GM18951 (cell line): ENCODE measurements around the gene DMD.

ENCODE experiments used
- POLR2A ChIP-seq: IDR thresholded peaks from 4 replicates; pipeline ENCODE4 v1.6.1; 2011; ENCODE audit warnings: mild to moderate bottlenecking; ENCODE audit not compliant: insufficient read length, insufficient read depth; ENCODE audit errors: extremely low read depth
- in situ Hi-C: fragments of 300-500 bp; cut with MboI; formaldehyde crosslinking; loops from one replicate; pipeline ENCODE4 v1.12.0; 2022; ENCODE audit warnings: low sequenced_read_pairs, mixed read lengths, inconsistent platforms; ENCODE audit not compliant: unreplicated experiment

DMD gene

DNA sequence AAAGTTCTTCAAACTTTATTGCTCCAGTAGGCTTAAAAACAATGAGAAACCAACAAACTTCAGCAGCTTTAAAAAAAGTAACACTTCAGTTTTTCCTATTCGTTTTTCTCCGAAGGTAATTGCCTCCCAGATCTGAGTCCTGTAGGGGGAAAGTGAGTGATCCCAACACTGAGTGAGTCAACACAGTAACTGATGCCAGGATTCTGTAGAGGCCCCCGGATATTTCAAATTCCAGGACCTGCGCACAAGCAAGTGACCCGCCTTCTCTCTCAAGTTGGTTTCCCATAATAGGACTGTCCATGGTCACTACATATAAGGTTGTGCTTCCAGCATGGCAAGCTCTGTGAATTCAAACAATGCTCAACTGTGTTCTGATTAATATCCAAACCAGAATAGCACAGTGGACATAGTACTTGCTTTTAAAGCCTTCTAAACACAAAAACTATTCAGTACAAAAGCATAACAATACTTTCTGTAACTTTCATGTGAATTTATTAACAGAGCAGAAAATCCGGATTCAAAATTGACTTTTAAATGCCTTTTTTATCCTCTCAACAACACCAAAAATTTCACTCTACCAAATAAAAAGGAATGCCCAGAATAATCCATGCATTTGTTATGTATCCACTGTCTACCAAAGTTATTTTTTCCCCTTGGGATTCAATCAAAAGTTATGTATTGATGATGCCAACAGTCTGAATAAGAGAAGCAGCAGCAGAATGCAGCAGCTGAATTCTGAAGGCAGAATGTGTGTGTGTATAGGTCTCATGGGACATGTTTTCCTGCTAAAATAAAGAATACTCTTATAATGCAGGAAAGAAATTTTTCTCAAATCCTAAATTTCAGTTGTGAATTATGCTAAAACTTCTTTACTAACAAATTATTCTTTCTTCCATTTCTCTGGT lies at the start of gene DMD:
TSS of gene DMD (minus strand) at position 194 of the 905 bp plus-strand sequence. CDS start 237 bp downstream, outside the sequence.
- in situ Hi-C loops = no loop called here

DNA sequence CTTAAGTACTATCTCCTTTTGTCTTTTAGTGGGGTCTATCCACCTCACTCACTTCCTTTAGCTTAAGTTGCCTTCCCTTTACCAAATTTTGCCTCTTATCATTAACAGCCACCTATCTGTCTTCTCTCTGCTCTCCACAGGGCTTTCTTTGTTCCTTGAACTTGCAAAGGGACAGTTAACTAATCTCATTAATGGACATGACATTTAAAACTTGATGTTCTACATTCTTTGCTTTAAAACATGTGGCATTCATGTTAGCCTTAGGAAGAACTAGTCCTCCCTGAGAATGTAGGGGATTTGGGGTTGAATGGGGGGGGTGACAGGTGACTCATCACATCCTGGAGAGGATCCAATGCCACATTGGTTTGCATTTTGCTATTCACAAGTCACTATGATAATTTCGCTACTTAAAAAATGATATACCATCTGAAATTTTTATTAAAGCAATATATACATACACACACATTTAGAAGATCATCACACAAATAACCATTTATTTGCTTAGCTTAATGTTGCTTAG lies 41.0 kb upstream of the DMD start:
- in situ Hi-C loops = no loop called here
- TF ChIP-seq POLR2A = no peak

More for the DNA sequence above, at the start of gene DMD:
- TF ChIP-seq POLR2A = no peak

DNA sequence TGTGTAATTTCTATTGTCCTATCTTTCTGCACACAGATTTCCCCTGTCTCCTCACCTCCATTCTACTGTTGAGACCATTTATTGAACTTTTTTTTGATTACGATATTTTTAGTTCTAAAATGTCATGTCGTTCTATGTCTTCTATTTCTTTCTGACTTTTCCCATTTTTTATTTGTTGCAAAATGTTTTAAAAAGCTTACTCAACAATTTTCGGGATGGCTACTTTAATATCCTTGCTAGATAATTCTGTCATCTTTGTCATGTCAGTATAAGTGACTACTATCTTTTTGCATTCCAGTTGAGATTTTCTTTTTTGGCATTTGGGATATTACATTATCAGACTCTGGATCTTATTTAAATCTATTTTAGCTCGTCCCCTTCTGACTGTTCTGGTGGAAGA lies 7.5 kb upstream of the DMD start:
- in situ Hi-C loops = no loop called here

DNA sequence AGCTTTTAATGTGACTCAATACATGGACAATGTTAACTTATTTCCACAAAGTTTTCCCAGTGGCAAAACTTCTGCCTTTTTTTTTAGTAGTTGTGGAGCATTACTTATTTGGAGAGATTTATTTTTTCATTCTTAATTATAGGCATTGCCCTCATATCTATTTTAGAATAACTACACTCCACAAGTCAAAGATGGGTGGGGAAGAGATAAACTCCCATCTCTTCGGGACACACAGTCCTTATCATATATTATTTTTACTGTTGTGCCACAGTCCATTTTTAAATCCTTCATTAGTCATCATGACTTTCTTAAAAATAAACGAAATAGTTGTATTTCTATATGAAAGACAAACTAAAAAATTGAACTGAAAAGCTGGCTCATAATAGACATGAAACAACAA lies 1.2 kb downstream of the DMD start:
- in situ Hi-C loops = no loop called here
- no peak for TF ChIP-seq POLR2A

More for the DNA sequence above, 7.5 kb upstream of the DMD start:
- TF ChIP-seq POLR2A = no peak

DNA sequence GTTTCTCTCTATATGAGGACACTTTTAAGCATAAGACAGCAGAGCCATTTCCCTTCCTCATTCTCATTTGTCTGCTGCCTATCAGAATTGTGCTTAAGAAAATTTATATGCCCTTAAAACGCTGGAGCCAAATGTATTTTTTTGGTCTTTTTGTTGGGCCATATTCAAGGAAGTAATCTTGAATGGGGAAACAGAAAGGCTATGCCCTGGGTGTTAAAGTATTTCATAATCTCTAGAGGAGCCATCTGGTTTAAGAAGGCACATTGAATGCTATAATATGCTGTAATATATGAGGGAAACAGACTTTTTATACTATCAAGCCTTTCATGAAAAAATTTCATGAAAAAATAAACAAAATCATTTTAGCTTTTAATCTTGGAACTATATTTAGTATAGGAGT lies 4.3 kb downstream of the DMD start:
- in situ Hi-C loops = no loop called here
- no peak for TF ChIP-seq POLR2A

DNA sequence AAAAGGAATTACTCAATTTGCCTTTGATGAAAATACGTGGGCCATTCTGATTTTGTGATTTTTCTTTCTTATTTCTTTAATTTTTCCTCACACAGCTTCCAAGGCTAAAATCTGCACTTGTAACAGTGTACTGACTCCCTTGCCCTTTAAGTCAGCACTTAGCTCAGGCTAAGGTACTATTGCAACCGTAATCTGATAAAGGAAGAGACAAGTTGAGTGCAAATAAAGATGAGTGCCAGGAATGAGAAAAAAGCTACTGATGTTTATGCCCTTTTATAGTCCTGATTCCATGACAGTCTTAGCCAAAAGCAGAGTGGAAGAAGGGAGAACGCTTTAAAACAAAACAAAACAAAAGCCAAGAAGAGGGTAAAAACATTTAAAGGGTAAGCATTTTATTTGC lies 6.0 kb downstream of the DMD start:
- in situ Hi-C loops = no loop called here
- TF ChIP-seq POLR2A = no peak

DNA sequence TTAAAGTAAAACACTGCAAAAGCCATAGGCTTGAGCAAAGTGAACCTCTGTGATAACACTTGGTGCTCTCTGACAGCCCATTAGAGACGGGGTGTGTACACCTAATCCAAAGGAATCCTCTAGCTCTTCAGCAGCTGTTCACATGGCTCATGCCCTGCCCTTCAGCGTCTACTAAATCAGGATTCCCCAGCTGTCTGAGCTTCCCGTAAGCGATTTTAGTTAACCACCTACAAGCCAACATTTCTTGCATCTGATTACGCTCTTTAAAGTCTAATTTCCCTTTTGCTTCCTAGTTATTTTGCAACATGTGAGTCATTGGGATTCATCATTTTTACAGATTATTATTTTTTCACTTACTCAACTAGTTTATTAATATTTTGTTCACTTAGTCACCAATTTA lies 6.5 kb downstream of the DMD start:
- TF ChIP-seq POLR2A = no peak
- in situ Hi-C loops = no loop called here

DNA sequence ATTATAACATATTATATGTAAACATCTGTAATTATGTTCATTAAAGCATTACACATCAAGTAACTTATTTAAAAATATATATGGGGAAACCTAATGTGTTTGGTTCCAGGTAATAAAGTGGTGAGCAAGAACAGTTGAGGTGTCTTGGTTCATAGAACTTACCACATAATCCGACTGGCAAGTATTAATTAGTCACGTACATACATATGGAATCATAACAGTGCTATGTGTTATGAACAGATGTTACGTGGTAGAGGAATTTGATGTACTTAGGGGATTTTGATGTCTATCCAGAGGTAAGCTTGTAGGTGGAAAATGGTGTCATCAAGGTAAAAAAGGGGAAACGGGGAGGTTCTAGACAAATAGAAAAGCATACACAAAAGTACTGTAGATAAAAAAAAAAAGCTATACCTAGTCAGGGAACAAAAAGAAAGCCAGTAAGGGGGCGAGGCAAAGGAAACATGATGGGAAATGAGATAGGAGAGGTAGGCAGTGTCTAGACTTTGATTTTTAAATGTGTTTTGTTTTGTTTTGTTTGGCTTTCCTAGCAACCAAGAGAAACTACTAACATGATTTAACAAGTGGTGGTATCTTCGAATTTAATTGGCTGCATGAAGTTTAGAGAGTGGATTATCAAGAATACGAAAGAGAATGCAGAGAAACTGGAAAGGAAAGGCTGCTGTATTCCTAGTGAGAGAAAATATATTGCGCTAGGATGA lies 12.6 kb downstream of the DMD start:
- TF ChIP-seq POLR2A = no peak
- in situ Hi-C loops = no loop called here

DNA sequence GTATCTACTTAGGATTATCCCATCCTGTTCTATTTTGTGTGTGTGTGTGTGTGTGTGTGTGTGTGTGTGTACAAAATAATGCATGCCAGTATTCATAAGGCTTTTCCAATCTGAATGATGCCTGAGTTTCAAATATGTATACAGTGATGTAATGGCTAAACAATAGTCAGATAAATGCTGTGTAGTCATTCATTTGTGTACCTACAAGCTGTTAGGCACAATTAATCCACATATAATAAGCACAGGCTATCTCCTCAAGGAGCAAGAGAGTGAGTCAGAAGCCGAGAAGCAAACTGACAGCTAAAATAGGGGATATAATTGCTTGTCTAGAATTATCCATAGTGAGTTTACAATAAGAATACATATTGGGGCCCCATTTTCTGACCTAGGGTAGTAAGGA lies 15.7 kb downstream of the DMD start:
- TF ChIP-seq POLR2A = no peak

DNA sequence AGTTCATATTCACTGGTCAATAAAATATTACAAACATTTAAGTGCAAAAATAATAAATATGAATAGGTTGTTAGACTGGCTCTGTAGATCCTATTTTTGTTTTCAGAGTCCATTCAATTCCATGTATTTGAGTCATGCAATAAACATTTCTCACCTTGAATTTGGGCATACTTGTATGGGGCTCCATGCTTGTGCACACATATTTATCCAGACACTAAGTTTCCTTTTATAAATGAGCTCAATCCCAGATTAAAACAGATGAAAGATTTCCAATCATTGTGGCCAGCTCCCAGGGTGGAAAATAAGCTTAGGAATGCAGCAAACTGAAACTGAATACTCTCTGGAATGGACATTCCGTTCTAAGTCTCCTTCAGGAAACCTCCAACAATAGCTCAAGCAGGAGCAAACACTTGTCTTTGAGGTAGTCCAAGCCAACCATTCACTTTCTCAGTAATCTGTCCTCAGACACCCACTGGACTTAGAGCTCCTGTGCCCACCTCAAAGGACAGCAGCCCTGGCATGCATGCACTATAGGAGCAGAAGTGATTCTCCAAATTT lies 16.4 kb downstream of the DMD start:
- in situ Hi-C loops = no loop called here
- TF ChIP-seq POLR2A = no peak

More for the DNA sequence above, 15.7 kb downstream of the DMD start:
- in situ Hi-C loops = no loop called here

DNA sequence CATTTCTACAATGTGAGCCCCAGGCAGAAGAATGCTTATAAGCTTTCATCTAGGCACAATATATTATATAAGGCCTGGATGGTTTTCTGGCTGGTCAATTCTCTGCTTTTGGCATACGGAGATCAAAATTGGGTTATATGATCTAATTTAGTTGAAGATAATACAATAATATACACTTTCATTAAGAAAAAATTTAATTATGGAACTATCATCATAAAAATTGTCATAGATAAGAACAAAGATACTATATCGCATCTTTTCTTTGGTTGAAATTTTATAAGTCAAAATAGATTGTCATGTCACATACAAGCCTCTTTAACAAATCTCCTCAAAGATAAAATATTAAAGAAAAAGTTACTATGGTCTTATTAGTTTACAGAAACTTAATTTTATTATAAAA lies 17.1 kb downstream of the DMD start:
- in situ Hi-C loops = no loop called here
- TF ChIP-seq POLR2A = no peak

DNA sequence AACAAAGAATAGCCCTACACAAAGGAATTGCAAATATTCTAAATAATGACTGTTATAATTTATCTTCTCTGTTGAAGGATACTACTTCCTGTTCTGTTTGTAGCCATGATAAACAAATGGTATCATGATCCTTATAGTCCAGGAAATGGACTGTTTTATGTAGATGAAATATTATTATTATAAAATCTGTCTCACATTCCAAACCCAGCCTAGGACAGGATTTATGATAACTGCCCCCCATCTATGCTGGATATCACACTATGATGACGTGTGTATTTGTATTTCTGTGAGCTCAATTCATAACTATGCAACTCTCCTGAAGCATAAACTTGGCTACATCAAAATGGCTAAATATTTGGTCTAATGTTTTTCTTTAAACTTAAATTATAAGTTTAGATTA lies 21.3 kb downstream of the DMD start:
- no peak for TF ChIP-seq POLR2A
- in situ Hi-C loops = no loop called here

DNA sequence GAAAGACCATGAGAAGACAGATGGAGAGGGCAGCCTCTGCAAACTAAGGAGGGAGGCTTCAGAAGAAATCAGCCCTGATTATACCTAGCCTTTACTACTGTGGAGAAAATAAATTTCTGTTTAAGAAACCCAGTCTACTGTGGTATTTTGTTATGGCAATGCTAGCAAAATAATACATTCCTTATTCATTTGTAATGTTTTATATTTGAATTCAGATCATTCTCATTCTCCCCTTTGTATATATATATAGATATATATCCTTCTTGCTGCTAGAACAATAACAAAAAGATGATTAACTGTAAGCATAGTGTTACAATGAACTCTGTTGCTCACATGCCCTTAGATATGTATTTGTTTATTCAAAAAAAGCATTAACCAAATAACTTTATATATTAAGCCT lies 22.5 kb downstream of the DMD start:
- in situ Hi-C loops = no loop called here
- TF ChIP-seq POLR2A = no peak
